Activated naive CD4-positive, alpha-beta T cell treated with anti-CD3 and anti-CD28 coated beads, Interleukin-2, amount 50 U/mL, for 16 hours (primary cell): ENCODE data around the gene AK1.

ENCODE experiments used
- DNase-seq: peaks from one replicate; pipeline ENCODE4 v3.0.0-alpha.2; 2020

The AK1 gene

DNA sequence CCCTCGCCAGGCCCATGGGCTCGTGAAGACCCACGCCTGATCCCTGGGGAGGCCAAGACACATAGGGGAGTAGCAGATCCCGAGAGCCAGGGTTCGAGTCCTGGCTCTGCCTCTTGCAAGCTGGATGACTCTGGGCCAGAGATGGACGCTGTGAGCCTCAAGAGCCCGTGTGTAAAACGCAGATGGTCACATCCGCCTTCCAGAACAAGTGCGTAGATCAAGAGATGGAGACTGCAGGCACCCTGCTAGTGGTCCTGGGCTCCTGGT, 31.1 kb upstream of the AK1 start:
- no peak for DNase-seq

- no peak for DNase-seq
These were observed 30.6 kb upstream of the AK1 start for GRCh38 chr9:127907867-127908659.

DNA sequence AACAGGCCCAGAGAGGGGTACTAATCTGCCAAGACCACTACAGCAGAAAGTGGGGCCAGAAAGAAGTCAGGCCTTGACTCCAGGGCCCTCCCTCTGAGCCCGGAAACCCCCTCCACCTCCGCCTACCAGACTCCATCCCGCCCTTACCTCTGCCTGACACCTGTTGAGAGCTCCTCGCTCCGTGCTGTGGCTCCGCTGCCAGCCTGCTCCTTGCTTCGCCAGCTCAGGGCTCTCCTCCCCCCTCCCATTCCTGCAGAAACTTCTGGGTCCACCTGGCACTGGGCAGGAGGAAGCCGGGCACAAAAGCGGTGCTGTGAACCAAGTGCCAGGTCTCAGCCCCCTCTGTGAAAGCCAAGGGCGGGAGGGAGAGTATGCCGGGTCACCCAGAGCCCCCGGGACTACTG, 28.3 kb upstream of the AK1 start:
- peak; percentile 69 for DNase-seq

GRCh38 chr9:127905004-127905728, 27.7 kb upstream of the AK1 start:
- peak; percentile 49 for DNase-seq

- DNase-seq: no peak
These were observed 27.1 kb upstream of the AK1 start for GRCh38 chr9:127904561-127905003.

DNA sequence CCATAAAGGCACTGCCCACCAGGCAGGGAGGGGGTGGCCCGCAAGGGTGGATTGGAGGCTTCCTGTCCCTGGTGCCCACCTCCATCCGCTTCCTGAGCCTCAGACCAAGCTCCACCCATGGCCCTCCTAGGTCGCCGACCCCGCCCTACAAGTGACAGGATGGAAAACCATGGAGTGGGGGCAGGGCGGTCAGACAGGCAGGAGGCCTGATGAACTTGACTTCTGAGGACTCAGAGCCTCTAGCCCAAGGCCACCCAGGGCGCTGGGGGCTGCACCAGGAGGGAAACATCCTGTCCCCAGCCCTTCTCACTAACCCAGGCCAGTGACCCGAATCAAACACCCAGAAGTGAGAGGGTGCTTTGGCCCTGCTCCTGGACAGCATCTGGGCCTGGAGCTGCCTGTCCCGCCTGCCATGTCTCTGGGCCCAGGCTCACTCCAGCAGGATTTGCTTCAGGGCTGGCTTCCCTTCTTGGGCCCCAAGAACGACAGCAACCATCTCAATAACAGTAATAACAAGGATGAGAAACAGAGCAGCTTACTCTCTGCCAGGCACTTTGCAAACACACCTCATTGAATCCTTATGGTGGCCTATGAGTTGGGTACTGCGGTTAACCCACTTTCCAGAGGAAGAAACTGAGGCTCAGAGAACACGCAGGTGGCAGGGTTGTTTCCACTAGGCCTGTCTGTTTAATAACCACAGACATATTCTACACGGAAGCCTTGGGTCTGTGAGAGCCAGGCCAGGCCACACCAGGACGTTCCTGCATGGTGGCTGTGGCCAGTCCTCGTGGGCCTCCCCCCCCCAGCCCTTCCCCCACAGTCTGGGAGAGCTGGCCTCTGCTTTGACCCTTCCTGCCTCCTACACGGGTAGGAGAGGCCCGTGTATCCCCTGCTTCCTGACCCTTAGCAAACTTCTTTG, 26.3 kb upstream of the AK1 start:
- peak; percentile 67 for DNase-seq

DNA sequence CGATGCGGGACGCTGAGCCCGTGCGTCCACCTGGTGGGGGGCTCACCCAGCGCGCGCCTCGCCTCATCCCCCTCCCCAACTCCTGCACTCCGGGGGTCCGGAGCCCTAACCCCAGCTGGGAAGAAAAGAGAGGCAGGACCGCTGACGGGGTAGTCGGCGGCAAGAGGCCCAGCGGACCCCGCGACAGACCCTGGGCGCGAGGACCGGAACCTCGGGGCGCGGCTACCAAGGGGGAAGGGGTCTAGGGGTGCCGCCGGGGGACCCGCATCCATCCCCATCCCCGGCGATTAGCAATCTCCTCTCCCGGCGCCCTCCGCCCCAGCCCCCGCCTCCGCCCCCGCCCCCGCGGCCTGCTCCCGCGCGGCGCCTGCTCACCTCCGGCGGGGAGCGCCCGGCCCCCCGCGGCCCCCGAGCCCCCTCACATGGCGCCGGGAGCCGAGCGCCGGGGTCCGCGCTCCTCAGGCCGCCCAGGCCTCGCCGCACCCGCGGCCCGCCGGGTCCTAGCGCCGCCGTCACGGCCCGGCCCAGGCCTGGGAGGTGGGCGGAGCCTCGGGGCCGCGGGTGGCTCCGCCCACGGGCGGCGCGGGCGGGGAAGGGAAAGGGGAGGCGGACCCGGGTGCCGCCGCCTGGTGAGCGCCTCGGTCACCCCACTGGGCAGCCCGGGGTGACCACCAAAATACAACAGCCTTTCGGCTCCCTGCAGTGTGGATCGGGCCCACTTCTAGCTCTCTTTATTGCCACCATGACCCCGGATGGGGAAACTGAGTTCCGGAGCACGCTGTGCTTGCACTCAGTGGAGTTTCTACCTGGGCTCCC, 21.9 kb upstream of the AK1 start, which contains the start of gene ST6GALNAC6:
Gene ST6GALNAC6, minus strand, starts transcription at position 476 of the 816 bp plus-strand sequence. CDS start 1,622 bp downstream, outside the sequence.
- peak; percentile 80 for DNase-seq

- peak; percentile 24 for DNase-seq
These were observed 21.1 kb upstream of the AK1 start for GRCh38 chr9:127898433-127899127.

GRCh38 chr9:127897193-127897692, 19.8 kb upstream of the AK1 start:
- DNase-seq: peak; percentile 29

DNA sequence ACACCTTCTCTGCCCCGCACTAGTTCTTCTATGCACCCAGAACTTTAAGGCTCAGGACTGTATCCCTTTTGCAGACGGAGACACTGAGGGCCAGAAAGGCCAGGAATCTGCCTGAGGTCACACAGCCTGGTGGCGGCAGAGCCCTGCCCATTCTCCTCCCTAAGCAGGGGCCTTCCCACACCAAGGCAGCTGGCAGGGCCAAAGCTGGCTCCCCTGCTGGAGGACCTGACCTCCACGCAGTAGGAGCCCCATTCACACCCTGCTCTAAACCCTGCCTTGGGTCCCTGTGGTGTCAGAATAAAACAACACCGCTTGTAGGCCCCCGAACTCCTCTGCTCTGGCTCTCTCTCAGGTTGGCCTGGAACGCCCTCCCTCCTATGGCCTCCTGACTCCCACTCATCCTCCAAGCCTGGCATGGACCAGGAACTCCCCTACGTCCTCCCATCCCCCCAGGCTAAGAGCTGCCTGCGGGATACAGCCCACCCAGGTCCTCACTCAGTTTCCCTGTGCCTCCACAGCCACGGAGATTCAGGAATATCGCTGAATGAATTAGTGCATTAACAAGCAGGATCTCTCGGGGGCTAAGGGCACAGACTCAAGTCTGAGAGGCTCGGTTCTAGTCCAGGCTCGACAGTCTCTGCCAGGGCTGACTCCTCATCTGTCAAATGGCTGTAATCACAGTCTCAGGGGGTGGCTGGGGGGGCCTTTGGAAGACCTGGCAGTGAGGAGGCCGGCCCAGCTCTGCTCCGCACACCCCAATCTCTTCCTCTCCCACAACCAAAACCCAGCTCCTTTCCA, 19.1 kb upstream of the AK1 start:
- no peak for DNase-seq

DNA sequence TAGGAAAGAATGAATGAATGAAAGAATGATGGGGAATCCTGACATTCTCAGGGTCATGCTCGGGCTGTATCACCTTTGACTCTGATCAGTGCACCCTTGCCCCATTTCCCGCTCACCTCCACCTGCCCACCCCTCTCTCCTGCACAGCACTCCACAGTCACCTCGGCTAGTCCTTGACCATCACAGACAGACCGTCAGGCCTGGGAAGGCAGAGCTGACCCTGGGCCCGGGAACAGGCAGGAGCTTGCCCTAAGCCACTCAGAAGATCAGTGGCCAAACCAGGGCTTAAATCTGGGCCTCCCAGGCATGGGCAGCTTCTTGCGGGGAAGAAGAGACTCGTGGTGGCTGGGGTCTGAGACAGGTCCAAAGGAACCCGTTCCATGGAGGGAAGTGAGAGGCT, 18.3 kb upstream of the AK1 start:
- no peak for DNase-seq

- no peak for DNase-seq
These were observed 15.9 kb upstream of the AK1 start for GRCh38 chr9:127893392-127893791.

GRCh38 chr9:127892831-127893230, 15.4 kb upstream of the AK1 start:
- DNase-seq: no peak

DNA sequence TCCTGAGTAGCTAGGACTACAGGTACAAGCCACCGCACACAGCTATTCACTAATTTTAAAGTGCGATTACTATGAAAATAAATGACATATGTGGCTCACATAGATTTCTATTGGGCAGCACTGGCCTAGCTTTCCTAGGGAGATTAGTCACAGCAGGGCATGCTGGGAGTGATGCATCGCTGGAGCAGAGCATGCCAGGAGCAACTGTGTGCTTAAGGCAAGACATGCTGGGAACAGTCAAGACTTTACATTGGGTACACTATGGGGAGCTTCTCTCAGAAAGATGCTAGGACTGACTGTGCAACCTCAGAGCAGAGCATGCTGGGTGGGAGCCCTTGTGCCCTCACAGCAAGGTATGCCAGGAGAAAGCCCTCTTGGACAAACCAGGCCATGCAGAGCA, 12.6 kb upstream of the AK1 start:
- no peak for DNase-seq

- no peak for DNase-seq
These were observed 10.3 kb upstream of the AK1 start for GRCh38 chr9:127887792-127888191.

GRCh38 chr9:127886401-127886972, 9.0 kb upstream of the AK1 start:
- DNase-seq: no peak

DNA sequence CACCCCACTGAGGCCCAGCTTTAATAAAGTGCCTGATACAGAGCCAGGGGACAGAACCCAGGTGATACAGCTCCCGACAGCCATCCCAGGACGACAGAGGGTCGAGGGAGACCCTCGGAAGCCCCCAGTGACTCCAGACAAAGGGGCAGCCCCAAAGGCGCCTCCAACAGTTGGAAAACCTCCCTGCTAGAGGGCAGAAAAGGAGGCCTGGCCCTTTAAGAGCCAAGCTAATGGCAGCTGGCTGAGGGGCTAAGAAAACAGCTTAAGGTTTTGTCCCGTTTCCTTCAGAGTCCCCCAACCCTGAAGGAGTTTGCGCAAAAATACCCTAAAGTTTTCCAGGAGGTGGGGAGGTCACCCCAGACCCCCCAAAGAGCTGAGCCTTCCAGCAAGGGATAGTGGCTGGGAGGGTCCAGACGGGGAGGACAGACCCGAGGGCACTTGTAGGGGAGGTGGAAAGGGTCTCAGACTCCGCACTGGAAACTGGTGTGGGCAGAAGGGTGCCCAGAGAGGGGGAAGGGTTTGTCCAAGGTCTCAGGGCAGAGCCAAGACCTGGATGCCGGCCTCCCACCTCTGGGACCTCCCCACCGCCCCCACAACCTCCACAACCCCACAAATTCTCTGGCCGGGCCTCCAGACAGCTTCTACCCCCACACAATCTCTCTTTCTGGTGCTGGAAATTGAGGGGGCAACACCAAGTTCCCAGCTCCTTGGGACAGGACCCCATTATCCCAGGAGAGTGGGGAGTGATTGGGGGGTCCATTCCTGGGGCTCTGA, 8.2 kb upstream of the AK1 start:
- no peak for DNase-seq

DNA sequence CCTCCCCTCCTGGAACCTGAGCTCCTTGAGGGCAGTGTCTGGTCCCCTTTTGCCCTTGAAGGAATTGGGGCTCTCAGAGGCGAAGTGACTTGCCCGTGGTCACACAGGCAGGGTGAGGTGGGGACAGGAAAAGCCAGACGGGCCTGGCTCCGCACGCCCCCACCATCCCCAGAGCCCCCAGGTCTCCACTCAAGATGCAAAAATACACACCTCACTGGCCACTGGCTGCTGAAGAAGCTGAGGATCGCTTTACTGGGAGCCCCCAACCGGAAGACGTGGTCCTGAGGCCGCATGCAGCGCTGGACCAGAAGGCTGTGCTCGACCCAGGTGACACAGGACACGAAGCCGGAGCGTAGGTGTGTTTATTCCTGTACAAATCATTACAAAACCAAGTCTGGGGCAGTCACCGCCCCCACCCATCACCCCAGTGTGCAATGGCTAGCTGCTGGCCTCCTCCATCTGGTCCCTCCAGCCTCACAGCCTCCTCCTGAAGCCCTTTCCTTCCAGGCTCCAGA, 7.6 kb upstream of the AK1 start:
- DNase-seq: no peak

GRCh38 chr9:127884427-127884911, 7.0 kb upstream of the AK1 start:
- no peak for DNase-seq
